GM19468 (cell line): ENCODE data around the gene KIF3C.
"Not testable (repeated sequence)": the region's sequence is repeated elsewhere in the genome, so short reads cannot be mapped to it uniquely, and the experiment has no call there.

Experiments used
- ATAC-seq: cut with Tn5 transposase; IDR thresholded peaks from one replicate; pipeline ENCODE4 v1.9.1; 2021; ENCODE audit warnings: mild to moderate bottlenecking, moderate library complexity, moderate number of reproducible peaks; ENCODE audit not compliant: unreplicated experiment; ENCODE audit errors: extremely low read depth

KIF3C gene

GRCh38 chr2:25920786-25921415, 61.4 kb downstream of the KIF3C start:
- no peak for ATAC-seq

- no peak for ATAC-seq
These were observed 62.0 kb downstream of the KIF3C start for GRCh38 chr2:25920336-25920735.

GRCh38 chr2:25917832-25918231, 64.5 kb downstream of the KIF3C start:
- no peak for ATAC-seq

- ATAC-seq = not testable (repeated sequence)
These were observed 64.9 kb downstream of the KIF3C start for GRCh38 chr2:25917411-25917810.

- ATAC-seq = not testable (repeated sequence)
These were observed 66.1 kb downstream of the KIF3C start for GRCh38 chr2:25915944-25916772.

GRCh38 chr2:25915411-25915810, 66.9 kb downstream of the KIF3C start:
- not testable (repeated sequence) for ATAC-seq

GRCh38 chr2:25913696-25913973, 68.7 kb downstream of the KIF3C start:
- ATAC-seq = not testable (repeated sequence)

GRCh38 chr2:25912851-25913695, 69.2 kb downstream of the KIF3C start:
- no peak for ATAC-seq

GRCh38 chr2:25909574-25909973, 72.7 kb downstream of the KIF3C start:
- ATAC-seq = not testable (repeated sequence)

GRCh38 chr2:25905126-25905525, 77.2 kb downstream of the KIF3C start:
- no peak for ATAC-seq

- no peak for ATAC-seq
These were observed 79.0 kb downstream of the KIF3C start for GRCh38 chr2:25903216-25903776.

GRCh38 chr2:25899404-25899970, 82.8 kb downstream of the KIF3C start:
- no peak for ATAC-seq

GRCh38 chr2:25897506-25897905, 84.8 kb downstream of the KIF3C start:
- no peak for ATAC-seq

- not testable (repeated sequence) for ATAC-seq
These were observed 86.0 kb downstream of the KIF3C start for GRCh38 chr2:25896308-25896707.

- ATAC-seq = no peak
These were observed 86.7 kb downstream of the KIF3C start for GRCh38 chr2:25895610-25896009.

GRCh38 chr2:25895018-25895417, 87.3 kb downstream of the KIF3C start:
- no peak for ATAC-seq

- no peak for ATAC-seq
These were observed 88.0 kb downstream of the KIF3C start for GRCh38 chr2:25894135-25894830.

- no peak for ATAC-seq
These were observed 90.6 kb downstream of the KIF3C start for GRCh38 chr2:25891672-25892071.

GRCh38 chr2:25887624-25888242, 94.6 kb downstream of the KIF3C start:
- ATAC-seq = no peak
